Left ventricle myocardium superior (tissue), 1 donor: ENCODE measurements around the gene STK24. TPM values are rescaled to one million over a fixed set of nuclear protein-coding genes. Genes with fewer than 3 reads are reported as not detected.

ENCODE experiments used
- ATAC-seq: fragments of 200-7000 bp; cut with Tn5 transposase; one replicate; pipeline ENCODE4 v1.9.1; 2020; ENCODE audit warnings: mild to moderate bottlenecking, moderate library complexity
- DNase-seq: peaks from one replicate; pipeline ENCODE4 v3.0.0-alpha.2; 2020
- intact Hi-C: fragments of 100-400 bp; cut with micrococcal nuclease; formaldehyde crosslinking; loops from one replicate; pipeline ENCODE4 v1.11.0; 2022
- total RNA-seq: library from RNA; stranded (reverse); fragmentation: NEBNext Ultra II Directional; extraction: Animal tissue kit (Norgen Biotek cat#: 25700); gene quantifications from one replicate; pipeline ENCODE4 v1.2.1, GENCODE V29; 2021
- donor health status: DM: no; HTN: yes; CAD: no; lungs with severe emphysema.

STK24 gene
- total RNA-seq, 1 donor from 2014 or later, result 71.7 TPM

DNA sequence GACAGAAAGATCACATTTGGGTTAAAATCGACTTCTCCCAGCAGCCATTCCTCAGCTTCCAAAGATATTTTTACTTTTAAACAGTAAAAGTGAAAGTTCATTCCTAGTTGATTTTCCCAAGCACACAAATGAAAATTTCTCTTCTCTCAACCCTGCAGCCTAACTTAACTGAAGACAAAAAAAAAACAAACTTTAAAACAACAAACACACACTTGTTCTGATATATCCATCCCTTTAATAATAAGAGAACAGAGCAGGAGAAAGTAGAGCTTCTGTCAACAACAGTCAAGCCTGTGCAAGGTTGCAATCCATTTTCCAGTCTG lies 72.9 kb downstream of the STK24 start:
- DNase-seq (no peak), ATAC-seq (no peak)
- intact Hi-C loops, result loop anchor here (10.0 kb wide), 1 partner anchor 61 kb away; no protein-coding TSS in a partner anchor

- intact Hi-C loops, result loop anchor here (10.0 kb wide), 1 partner anchor 61 kb away; no protein-coding TSS in a partner anchor
- ATAC-seq (peak; percentile 57), DNase-seq (no peak)
These were observed 73.5 kb downstream of the STK24 start for GRCh38 chr13:98503175-98504028.

- DNase-seq, result no peak
- intact Hi-C loops, result loop anchor here (10.0 kb wide), 1 partner anchor 64 kb away; no protein-coding TSS in a partner anchor
- ATAC-seq, result no peak
These were observed 75.9 kb downstream of the STK24 start for GRCh38 chr13:98500963-98501421.

- ATAC-seq, result no peak
- no peak for DNase-seq
- intact Hi-C loops, result no loop called here
These were observed 79.9 kb downstream of the STK24 start for GRCh38 chr13:98496966-98497365.

GRCh38 chr13:98496479-98496791 lies 80.5 kb downstream of the STK24 start:
- intact Hi-C loops, result no loop called here
- no peak for DNase-seq
- ATAC-seq, result peak; percentile 65

DNA sequence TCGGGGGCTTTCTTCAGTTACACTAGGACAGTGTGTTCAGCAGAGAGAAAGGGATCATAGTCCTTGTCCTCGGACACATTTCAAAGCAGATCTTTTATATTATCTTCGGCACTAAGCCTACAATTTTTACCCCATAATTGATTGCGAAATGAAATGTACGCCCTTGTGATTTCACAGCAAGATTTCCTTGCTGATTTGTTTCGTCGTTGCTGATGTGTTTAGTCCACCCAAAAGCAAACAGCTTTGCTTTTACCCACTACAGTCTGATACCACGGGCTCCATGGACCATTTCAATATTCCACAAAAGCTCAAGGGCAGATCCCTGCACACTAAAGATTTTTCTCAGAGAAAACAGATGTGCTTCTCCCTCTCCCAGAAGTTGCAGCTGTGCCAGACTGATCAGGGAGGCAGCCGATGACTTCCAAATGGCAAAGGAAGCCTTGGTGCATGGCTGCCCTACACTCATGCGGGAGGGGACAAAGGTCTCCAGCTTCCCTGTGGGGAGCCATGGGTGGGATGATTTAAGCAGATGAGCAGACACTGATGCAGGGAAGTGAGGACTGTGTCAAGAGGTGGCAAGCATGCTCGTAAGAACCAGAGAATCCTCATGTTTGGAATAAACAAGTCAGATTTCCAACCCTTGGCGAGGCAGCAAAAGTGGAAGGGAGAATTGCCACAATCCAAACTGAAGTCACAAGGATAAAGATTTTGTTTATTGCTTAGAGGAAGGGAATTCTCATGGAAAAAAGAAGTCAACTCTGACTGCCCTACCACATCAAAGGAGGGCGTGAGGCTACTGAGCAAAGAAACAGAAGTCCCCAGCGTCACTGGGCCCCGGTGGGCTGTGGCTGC lies 81.1 kb downstream of the STK24 start:
- intact Hi-C loops, result no loop called here
- ATAC-seq, result peak; percentile 59
- DNase-seq, result no peak

DNA sequence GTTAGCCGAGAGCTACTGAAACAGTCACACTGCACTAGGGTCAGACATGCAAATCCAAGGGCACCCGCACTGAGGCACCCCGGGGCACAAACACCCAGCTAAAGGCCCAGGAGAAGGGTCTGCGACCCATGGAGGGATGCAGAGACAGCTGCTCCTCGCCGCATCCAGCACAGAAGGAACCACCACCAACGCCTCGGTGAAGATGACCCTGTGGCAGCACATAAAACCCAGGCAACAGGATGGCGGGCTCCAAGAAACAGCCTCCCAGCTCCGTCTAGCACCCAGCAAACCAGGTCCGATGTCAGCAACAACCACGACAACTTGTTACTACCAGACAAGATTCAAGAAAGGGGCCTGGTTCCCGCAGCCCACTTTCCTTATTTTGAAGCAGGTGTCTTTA lies 82.1 kb downstream of the STK24 start:
- ATAC-seq (no peak), DNase-seq (no peak)
- intact Hi-C loops, result no loop called here

GRCh38 chr13:98493042-98493712 lies 83.7 kb downstream of the STK24 start:
- intact Hi-C loops, result no loop called here
- ATAC-seq, result no peak
- no peak for DNase-seq

DNA sequence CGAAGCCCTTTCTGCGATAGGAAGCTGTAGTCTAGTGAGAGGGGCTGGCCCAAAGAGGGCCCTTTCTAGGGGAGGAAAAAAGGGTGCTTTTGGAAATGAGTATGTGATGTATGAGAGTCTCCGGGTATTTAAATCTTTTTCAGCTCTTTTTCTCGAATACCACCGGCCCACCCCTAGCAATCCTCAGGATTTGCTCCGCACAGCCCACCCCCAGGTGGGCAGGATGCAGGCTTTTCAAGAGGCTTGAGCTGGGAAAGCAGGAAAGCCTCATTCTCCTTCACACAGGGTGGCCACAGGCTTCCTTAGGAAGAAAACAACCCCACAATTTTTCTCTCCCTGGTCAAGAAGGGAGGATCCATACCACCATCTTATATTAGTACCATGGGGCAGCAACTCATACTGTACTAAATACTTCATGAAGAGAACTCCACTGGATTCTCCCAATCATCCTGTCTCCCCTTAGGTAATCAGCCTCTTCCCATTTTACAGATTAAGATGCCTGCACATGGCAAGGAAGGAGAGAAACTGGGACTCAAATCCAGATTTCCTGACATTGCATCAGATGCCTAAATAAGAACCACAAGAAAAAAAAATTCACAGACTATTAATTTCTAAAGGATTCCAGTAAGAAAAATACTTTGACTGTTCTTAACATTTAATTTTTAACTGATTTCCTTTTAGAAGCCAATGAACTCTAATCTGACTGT lies 84.4 kb downstream of the STK24 start:
- DNase-seq, result no peak
- intact Hi-C loops, result no loop called here
- ATAC-seq, result no peak

DNA sequence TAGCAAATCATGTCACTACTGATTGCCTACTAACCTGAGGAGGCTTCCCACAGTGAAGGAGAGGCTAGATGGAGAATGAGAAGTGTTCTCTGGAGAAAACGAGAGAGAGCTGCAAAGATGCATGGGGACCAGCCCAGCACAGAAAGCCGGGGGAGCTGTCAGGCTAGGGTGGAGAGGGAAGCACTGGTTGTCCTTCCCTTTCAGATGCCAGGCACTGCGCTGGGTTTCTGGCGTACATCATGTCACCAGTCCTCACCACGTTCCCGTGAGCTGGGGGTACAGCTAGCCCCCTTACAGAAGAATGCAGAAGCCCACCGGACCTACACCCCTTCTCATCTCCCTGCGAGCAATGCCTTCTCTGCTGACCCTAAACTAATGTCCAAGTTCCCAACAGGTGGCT lies 86.0 kb downstream of the STK24 start:
- ATAC-seq (no peak), DNase-seq (no peak)
- intact Hi-C loops, result no loop called here

- intact Hi-C loops, result no loop called here
- ATAC-seq, result no peak
- no peak for DNase-seq
These were observed 86.6 kb downstream of the STK24 start for GRCh38 chr13:98490195-98490836.

GRCh38 chr13:98489446-98490194 lies 87.3 kb downstream of the STK24 start:
- ATAC-seq, result no peak
- no peak for DNase-seq
- intact Hi-C loops, result no loop called here

DNA sequence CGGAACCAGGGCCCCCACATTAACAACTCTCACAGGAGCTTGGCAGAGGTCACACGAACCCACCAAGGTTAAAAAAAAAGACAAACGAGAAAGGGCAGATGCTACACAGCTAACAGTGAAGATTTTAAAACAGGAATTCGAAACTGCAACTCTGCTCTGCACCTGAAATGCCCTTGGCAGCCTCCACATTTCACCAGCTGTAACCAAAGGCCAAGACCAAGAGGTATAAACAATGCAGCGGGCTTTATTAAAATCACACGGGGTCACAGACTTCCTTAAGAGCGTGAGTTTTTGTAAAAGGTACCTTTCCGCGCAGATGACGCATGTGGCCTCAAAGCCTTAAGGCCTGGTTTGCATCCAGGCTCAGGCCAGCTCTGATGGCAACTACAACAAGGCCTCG lies 88.2 kb downstream of the STK24 start:
- DNase-seq, result no peak
- ATAC-seq, result no peak
- intact Hi-C loops, result no loop called here

DNA sequence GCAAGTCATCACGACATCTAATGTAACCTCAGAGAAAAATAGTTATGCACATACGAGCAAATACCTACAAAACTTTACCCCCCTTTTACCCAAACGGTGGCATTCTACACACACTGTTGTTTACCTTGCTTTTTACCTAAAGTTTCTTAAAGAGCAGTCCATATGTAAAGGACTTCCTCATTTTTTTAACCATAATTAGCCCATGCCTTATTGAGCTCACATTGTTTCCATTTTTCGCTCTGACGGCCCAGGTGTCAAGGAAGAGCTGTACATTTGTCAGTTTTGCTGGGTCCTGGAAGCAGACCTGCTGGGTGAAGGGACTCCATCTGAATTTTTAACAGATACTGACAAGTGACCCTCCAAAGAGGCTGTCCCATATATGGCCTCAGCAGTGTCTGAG lies 89.4 kb downstream of the STK24 start:
- ATAC-seq (no peak), DNase-seq (no peak)
- intact Hi-C loops, result no loop called here

DNA sequence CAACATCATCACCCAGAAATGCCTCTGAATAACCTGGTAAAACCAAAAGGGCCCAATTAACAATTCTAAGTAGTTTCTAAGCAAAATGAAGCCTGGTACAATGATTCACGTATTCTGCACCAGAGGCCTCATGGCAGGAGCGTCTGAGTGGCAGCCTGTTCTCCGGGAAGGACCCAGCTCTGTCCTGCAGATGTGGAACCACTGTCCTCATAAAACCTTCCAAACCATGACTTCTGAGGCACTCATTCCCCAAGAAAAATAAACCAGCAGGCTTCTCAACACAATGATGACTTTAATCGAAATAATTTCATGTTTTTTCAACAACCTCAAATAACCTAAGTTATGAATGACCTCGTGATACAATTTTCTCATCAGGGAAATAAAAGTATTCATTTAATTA lies 89.9 kb downstream of the STK24 start:
- ATAC-seq (no peak), DNase-seq (no peak)
- intact Hi-C loops, result no loop called here

GRCh38 chr13:98486412-98486811 lies 90.5 kb downstream of the STK24 start:
- ATAC-seq (no peak), DNase-seq (no peak)
- intact Hi-C loops, result no loop called here

DNA sequence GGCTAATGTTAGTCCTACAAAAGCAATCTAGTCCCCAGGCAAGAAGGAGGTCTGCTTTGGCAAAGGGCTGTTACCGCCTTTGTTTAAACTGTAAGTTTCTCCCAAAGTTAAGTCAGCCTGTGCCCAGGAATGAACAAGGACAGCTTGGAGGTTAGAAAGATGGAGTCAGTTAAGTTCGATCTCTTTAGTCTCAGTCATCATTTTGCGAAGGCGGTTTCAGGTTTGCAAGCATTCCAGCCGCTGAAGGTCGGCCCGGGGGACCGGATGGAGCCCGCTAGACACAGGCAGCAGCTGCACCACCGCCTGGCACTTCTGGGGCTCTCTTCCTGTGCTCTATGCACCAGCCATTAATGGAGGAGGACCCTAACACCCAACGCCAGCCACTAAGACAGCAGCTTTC lies 91.3 kb downstream of the STK24 start:
- no peak for DNase-seq
- intact Hi-C loops, result no loop called here
- no peak for ATAC-seq
